ENCODE data around the gene ACBD3. TPM values are rescaled to one million over a fixed set of nuclear protein-coding genes. Genes with fewer than 3 reads are reported as not detected.
A peak's percentile ranks its signal among the peaks of the same experiment; 100 is the strongest.

Gene ACBD3
- total RNA-seq, 1 donor = 14.8 TPM

- DNase-seq (ENCODE audit: low read depth in 2 of 3, low spot score in 2 of 3) = no peak
Observed at GRCh38 chr1:226202246-226202645, 15.7 kb upstream of the ACBD3 start.

GRCh38 chr1:226201029-226201593 is 14.6 kb upstream of the ACBD3 start:
- peak in 2 of 3 donors; percentile 29 to 53 for DNase-seq (ENCODE audit: low read depth in 2 of 3, low spot score in 2 of 3)

- no peak for DNase-seq (ENCODE audit: low read depth in 2 of 3, low spot score in 2 of 3)
Observed at GRCh38 chr1:226199971-226200370, 13.4 kb upstream of the ACBD3 start.

GRCh38 chr1:226195144-226195543 is 8.6 kb upstream of the ACBD3 start:
- no peak for DNase-seq (ENCODE audit: low read depth in 2 of 3, low spot score in 2 of 3)

DNA sequence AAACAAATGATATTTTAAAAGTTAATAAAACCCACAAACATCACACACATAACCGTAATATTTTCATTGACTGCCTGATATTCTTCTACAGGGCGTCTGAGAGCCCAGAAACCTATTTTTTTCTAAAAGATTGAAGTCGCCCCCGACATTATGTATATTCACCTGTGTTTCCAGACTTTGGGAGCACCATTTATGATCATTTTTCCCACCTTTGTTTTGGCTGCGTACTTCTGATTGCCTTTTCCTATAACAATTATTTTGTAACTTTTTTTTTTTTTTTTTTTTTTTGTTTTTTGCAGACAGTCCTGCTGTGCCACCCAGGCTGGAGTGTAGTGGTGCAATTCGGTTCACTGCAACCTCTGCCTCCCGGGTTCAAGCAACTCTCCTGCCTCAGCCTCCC is 839 bp upstream of the ACBD3 start:
- DNase-seq (ENCODE audit: low read depth in 2 of 3, low spot score in 2 of 3) = no peak

- no peak for DNase-seq (ENCODE audit: low read depth in 2 of 3, low spot score in 2 of 3)
Observed at GRCh38 chr1:226187019-226187322, 430 bp upstream of the ACBD3 start.

DNA sequence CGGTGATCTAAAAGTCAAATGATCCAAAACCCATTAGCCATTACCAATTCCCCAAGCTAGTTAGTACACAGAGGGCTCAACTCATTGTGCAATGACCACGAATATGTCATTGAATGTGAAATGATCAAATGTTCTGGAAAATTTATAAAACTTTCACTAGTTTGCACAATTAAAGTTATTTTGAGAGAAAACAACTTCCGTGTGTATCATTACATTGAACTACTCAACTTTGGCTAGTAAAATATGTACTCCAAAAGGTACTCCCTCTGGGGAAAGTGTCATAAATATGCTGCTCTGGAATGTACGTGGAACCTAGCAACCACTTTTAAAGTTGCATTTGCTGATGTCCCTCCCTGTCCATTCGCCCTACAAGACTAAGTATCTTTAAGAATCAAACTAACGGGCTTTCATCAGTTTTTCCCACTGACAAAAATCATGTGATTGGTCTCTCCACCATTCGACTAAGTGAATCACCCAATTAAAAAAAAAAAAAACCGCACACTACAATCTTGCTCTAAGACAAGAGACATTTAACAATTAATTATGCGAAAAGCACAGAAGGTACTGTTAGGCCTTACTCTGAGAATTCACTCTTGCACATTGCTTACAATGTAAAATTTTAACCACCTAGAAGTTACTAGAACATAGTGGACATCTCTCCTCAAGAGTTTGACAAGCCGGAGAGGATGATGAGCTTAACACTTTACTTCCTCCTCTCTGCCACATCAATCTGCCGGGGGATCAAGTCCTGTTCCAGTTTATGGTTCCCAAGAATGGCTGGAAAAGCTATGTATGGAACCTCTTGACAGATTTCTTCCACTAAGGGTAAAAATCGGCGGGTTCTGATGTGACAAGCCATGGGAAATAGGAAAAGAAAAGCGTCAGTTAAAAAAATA is 1.2 kb downstream of the ACBD3 start:
- no peak for DNase-seq (ENCODE audit: low read depth in 2 of 3, low spot score in 2 of 3)

- DNase-seq (ENCODE audit: low read depth in 2 of 3, low spot score in 2 of 3) = peak in 2 of 3 donors; percentile 72 to 76
Observed at GRCh38 chr1:226181996-226182714, 4.4 kb downstream of the ACBD3 start.

DNA sequence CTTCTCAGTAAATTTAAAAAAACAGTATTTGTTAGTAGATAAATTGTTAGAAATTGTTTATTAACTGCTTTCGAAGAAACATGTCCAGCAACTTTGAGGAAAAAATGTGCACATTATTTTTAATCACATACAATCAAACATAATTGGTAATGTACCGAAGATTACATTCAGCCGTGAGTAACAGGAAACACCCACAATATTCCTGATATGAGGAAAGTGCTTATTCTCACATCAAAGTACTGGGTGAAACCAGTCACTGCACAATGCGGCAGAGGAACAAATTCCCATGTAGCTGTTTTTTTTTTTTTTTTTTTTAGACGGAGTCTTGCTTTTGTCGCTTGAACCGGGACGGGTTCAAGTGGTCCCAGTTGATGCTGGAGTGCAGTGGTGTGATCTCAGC is 9.7 kb downstream of the ACBD3 start:
- DNase-seq (ENCODE audit: low read depth in 2 of 3, low spot score in 2 of 3) = no peak

DNA sequence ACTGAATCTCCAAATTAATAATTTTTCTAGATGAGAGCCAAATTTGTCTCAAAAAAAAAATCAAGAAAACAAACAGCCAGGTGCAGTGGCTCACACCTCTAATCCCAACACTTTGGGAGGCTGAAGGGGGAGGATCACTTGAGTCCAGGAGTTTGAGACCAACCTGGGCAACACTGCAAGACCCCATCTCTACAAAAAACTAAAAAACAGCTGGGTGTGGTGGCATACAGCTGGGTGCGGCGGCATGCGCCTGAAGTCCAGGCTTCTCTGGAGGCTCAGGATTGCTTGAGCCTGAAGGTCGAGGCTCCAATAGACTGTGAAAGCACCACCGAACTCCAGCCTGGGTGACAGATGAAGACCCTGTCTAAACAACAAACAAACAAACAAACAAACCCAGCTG is 14.0 kb downstream of the ACBD3 start:
- DNase-seq (ENCODE audit: low read depth in 2 of 3, low spot score in 2 of 3) = no peak

DNA sequence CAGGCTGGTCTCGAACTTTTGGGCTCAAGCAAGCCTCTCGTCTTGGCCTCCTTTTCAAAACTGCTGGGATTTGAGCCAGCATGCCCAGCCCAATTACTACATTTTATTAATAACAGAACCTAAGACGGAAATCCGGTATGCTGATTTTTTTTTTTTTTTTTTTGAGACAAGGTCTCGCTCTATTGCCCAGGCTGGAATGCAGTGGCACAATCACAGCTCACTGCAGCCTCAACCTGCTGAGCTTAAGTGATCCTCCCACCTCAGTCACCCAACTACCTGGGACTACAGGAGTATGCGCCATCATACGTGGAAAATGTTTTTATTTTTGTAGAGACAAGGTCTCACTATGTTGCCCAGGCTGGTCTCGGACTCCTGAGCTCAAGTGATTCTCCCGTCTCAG is 20.2 kb downstream of the ACBD3 start:
- DNase-seq (ENCODE audit: low read depth in 2 of 3, low spot score in 2 of 3) = no peak

DNA sequence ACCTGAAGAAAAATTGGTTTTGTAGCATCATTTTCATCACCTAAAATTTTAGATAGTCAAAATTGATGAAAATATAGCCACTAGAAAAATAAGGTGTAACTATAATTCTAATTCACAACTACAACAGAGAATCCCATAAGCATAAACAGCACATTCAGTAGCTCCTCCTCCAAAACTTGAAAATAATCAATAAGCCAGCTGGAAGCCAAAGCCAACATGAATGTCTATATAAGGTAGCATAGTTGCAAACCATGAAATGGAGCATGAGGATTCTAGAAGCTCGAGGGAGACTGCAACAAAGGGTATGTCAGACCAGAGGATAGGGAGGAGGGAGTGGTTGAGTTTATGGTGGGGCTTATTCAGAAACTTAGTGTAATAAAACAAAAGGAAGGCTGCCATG is 22.4 kb downstream of the ACBD3 start:
- no peak for DNase-seq (ENCODE audit: low read depth in 2 of 3, low spot score in 2 of 3)

- DNase-seq (ENCODE audit: low read depth in 2 of 3, low spot score in 2 of 3) = no peak
Observed at GRCh38 chr1:226162898-226163297, 23.6 kb downstream of the ACBD3 start.

DNA sequence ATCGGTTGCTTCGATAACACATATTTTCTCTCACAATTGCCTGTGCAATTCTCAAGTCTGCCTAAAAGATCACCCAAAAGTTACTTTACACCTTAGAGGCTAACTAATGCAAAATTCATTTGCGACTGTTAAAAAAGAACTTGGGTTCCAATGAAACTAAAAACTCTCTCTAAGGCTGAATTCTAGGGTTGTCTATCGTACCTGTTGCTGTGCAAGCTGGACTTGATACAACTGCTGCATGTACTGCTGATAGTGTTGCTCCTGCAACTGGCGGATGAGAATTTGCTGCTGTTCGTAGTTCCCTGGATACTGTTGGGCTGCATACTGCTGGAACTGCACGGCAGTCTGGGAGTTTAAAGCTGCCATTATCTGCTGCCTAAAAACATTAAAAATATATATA is 27.6 kb downstream of the ACBD3 start:
- no peak for DNase-seq (ENCODE audit: low read depth in 2 of 3, low spot score in 2 of 3)

DNA sequence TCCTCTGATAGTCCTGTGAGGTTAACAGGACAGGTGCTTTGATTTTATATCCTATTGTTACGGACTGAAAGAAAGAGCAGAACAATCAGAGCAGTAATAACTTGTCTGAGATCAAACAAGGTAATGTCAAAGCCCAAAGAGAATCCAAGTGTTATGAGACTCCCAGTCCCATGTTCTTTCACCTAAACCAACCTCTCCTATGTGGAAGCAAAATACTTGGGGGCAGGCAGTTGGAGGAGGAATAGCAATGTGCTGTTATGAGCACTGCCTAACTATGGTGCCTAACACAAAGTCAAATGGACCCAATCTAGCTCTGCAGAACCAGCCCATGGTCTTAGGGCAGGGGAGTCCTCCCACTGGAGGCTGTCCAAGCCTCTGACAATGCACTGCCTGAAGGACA is 28.1 kb downstream of the ACBD3 start:
- DNase-seq (ENCODE audit: low read depth in 2 of 3, low spot score in 2 of 3) = no peak

- DNase-seq (ENCODE audit: low read depth in 2 of 3, low spot score in 2 of 3) = no peak
Observed at GRCh38 chr1:226157761-226158316, 28.7 kb downstream of the ACBD3 start.

- no peak for DNase-seq (ENCODE audit: low read depth in 2 of 3, low spot score in 2 of 3)
Observed at GRCh38 chr1:226154593-226154992, 31.9 kb downstream of the ACBD3 start.

GRCh38 chr1:226149806-226150205 is 36.7 kb downstream of the ACBD3 start:
- DNase-seq (ENCODE audit: low read depth in 2 of 3, low spot score in 2 of 3) = peak in 1 of 3 donors; percentile 42

DNA sequence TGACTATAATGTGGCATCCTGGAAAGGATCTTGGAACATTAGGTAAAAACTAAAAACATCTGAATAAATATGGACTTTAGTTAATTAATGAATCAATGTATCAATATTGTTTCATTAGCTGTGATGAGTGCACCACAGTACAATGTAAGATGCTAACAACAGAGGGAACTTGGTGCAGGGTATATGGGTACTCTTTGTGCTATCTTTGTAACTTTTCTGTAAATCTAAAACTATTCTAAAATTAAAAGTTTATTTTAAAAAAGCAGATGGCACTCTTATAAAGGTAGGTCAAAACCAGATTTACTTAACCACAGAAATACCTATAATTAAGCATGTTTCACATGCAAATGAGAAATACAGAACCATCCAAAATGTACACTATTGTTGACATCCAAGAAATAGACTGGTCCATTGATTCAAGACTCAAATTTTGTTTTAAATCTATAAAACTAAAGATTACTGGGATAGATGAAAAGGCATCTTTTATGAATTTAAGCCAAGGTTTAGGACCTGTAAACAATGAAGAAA is 38.4 kb downstream of the ACBD3 start:
- no peak for DNase-seq (ENCODE audit: low read depth in 2 of 3, low spot score in 2 of 3)

DNA sequence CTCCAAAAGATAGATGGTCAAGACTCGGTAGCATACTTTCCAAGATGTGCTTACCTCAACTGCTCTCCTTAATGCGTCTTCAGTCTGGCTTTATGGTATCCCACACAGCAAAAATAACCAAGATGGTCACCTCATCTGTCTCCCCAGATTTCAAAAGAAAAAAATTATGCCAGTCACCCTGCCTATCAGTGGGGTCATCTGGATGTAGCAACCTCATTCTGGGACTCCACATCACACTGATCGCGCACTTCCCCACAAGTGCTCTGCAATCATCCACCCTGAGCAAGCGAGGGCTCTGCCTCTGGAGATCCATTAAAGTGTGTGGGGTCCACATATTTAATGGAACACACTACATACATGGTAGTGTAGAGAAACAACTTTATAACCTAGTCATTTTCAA is 42.5 kb downstream of the ACBD3 start:
- DNase-seq (ENCODE audit: low read depth in 2 of 3, low spot score in 2 of 3) = no peak

DNA sequence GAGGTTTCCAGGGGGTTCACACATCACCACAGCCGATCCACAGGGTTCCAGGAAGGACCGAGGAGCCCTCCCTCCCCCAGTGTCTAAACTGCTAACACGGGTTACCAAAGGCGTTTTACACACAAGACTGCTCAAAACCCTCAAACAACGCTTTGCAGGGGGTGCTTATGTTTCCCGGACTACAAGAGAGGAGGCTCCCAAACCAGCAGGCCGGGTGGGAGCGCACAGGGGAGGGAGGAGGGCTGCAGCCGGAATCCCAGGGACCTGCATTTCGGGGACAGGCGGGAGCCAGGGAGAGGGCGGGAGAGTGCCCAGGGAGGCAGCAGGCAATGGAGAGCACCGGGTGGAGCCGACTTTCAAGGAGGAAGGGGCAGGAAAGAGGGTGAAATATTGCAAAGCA is 50.8 kb downstream of the ACBD3 start:
- no peak for DNase-seq (ENCODE audit: low read depth in 2 of 3, low spot score in 2 of 3)

Data from hematopoietic multipotent progenitor cell (in vitro differentiated cells).